ENCODE measurements around the gene CTNNA3. TPM values are rescaled to one million over a fixed set of nuclear protein-coding genes. Genes with fewer than 3 reads are reported as not detected.

The CTNNA3 gene
- total and polyA plus RNA-seq, 7 donors = under 0.01 to 4.6 (median 2.4) TPM; not detected in 1

DNA sequence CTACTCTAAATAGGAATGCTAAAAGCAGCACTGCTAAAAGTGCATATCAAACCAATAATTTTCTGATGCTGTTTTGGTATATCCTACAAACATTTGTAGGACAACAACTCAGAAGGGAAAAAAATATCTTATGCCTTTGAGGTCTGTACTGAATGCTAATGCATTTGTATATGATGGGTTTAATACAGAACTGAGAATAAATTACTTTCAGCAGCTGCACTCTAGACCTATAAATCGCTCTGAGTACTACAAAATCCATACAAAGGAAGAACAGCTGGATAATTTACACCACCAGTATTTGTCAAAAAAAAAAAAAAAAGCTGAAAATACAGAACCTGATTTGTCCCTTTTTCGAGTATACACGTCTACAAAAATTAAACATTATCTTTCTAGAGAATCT lies 426.2 kb downstream of the CTNNA3 start:
- H3K27me3 ChIP-seq = no peaks in the 10 kb centered on the region
- no peak overlapping the region for H3K4me3 ChIP-seq
- WGBS, 2 donors = 60 to 71% methylated on average over 3 of the region's 3 CpGs
- no peak overlapping the region for H3K27ac ChIP-seq
- intact Hi-C loops (cut with DNase I) = no loop called here
- H3K9me3 ChIP-seq = no peaks in the 10 kb centered on the region
- peaks cover 0 to 7% (median 3%) of the 10 kb centered on the region in 4 donors for H3K4me1 ChIP-seq
- DNase-seq = no peak
- TF ChIP-seq, protein P1, sequence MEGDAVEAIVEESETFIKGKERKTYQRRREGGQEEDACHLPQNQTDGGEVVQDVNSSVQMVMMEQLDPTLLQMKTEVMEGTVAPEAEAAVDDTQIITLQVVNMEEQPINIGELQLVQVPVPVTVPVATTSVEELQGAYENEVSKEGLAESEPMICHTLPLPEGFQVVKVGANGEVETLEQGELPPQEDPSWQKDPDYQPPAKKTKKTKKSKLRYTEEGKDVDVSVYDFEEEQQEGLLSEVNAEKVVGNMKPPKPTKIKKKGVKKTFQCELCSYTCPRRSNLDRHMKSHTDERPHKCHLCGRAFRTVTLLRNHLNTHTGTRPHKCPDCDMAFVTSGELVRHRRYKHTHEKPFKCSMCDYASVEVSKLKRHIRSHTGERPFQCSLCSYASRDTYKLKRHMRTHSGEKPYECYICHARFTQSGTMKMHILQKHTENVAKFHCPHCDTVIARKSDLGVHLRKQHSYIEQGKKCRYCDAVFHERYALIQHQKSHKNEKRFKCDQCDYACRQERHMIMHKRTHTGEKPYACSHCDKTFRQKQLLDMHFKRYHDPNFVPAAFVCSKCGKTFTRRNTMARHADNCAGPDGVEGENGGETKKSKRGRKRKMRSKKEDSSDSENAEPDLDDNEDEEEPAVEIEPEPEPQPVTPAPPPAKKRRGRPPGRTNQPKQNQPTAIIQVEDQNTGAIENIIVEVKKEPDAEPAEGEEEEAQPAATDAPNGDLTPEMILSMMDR (IDR thresholded peaks at IDR 0.05) = no peak
- no peak for TF ChIP-seq POLR2A (IDR thresholded peaks at IDR 0.05)
- no peaks in the 10 kb centered on the region for H3K36me3 ChIP-seq

DNA sequence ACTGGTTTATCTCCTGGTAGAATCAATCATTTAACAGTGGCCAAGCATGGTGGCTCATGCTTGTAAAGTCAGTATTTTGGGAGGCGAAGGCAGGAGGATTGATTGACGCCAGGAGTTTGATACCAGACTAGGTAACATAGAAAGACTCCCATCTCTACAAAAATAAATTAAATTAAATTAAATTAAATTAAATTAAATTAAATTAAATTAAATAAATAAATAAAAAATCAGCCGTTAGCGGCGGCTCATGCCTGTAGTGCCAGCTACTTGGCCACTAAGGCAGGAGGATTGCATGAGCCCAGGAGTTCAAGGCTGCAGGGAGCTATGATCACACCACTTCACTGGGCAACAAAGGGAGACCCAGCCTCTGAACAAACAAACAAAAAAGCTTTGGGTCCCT lies 427.8 kb downstream of the CTNNA3 start:
- TF ChIP-seq POLR2A (IDR thresholded peaks at IDR 0.05) (no peak), POLR2AphosphoS5 (IDR thresholded peaks at IDR 0.05) (no peak), EP300 (IDR thresholded peaks at IDR 0.05) (no peak)
- TF ChIP-seq, protein P1 (IDR thresholded peaks at IDR 0.05) = no peak
- WGBS, 2 donors = 94 to 97% methylated on average over 5 of the region's 5 CpGs
- DNase-seq = no peak
- no peaks in the 10 kb centered on the region for H3K36me3 ChIP-seq
- no peak overlapping the region for H3K27ac ChIP-seq
- peaks cover 0 to 7% (median 3%) of the 10 kb centered on the region in 4 donors for H3K4me1 ChIP-seq
- intact Hi-C loops (cut with DNase I) = no loop called here
- no peaks in the 10 kb centered on the region for H3K9me3 ChIP-seq
- H3K27me3 ChIP-seq = no peaks in the 10 kb centered on the region
- H3K4me3 ChIP-seq = no peak overlapping the region

DNA sequence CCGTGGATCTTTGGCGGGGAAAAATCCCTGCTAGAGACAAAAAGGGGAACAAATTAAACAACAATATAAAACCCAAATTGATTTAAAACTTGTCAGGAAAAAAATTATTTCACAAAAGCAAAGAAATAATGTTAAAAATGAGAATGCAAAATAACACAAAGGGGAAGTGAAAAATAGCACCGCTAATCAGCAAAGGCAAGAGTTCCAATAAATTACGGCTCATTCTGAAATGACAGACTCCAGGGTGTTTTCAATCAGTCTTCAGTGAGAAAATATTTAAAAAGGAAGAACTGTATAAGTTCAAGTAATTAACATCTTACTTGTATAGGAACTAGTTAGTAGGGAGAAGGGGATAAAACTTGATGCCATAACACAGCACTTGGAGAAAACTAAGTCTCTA lies 433.3 kb downstream of the CTNNA3 start:
- 30 to 58% methylated on average over 4 of the region's 4 CpGs for WGBS, 2 donors
- Histone ChIP-seq H3K27me3 (no peaks in the 10 kb centered on the region), H3K36me3 (no peaks in the 10 kb centered on the region), H3K9me3 (no peaks in the 10 kb centered on the region), H3K27ac (no peak overlapping the region), H3K4me1 (no peaks in the 10 kb centered on the region), H3K4me3 (no peak overlapping the region)
- no peak for DNase-seq
- TF ChIP-seq POLR2AphosphoS5 (IDR thresholded peaks at IDR 0.05) = no peak
- TF ChIP-seq, protein P1 (IDR thresholded peaks at IDR 0.05) = no peak
- no peak for TF ChIP-seq EP300 (IDR thresholded peaks at IDR 0.05)
- TF ChIP-seq POLR2A (IDR thresholded peaks at IDR 0.05) = no peak
- intact Hi-C loops (cut with DNase I) = no loop called here

DNA sequence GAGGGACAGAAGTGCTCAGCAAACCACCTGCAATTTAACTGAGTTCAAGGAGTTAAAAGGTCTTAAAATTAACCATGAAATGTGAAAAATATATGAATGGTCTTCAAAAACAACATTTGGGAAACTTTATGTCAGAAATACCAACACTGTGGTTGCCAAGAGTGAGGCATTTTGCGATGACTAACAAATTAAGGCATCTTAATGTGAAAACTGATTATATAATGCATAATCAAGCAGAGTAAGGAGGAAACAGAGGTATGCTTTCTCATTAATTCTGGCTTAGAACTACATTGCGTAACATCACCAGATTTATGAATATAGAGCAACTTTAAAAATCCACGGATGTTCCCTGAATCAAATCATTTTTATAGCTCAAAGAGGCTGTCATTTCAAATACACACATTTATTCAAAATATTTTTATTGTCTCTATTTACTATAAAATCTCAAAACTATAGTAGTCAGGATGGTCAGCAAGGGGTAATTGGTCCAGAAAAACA lies 434.6 kb downstream of the CTNNA3 start:
- H3K36me3 ChIP-seq = no peaks in the 10 kb centered on the region
- no peak for DNase-seq
- intact Hi-C loops (cut with DNase I) = no loop called here
- no peaks in the 10 kb centered on the region for H3K9me3 ChIP-seq
- H3K4me3 ChIP-seq = no peak overlapping the region
- H3K27ac ChIP-seq = no peak overlapping the region
- H3K27me3 ChIP-seq = no peaks in the 10 kb centered on the region
- WGBS, 2 donors = 67 to 82% methylated on average over 3 of the region's 3 CpGs
- TF ChIP-seq POLR2A (IDR thresholded peaks at IDR 0.05) = no peak
- TF ChIP-seq, protein P1 (IDR thresholded peaks at IDR 0.05) = no peak
- no peak for TF ChIP-seq POLR2AphosphoS5 (IDR thresholded peaks at IDR 0.05)
- TF ChIP-seq EP300 (IDR thresholded peaks at IDR 0.05) = no peak
- no peaks in the 10 kb centered on the region for H3K4me1 ChIP-seq

DNA sequence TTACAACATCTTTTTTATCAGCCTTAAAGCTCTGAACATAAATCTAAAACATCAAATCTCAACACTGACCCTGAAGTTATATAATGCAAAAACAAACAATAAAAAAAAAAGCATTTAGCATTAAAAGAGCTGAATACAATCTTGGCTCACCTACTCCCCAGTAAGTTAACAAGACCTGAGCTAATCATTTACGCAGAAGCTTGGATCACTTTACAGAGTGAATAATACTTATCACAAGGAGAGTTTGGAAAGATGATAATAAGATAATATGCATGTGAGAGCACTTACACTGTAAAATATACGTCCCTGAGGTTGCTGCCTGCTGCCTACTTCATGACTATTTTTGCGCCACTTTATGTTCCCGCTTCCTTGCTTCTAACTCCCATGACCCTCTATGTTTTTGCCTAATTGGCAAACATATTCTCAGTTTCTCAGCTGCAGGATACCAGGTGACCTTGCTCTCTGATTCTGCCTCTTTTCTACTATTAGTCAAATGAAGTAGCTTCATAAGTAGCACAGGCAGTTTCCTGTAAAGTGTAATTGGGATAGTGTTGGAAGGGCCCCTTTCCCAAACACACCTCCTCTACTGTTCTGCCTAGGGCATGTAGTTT lies 436.6 kb downstream of the CTNNA3 start:
- Histone ChIP-seq H3K4me3 (no peak overlapping the region), H3K27ac (no peak overlapping the region), H3K9me3 (no peaks in the 10 kb centered on the region), H3K36me3 (no peaks in the 10 kb centered on the region), H3K4me1 (no peaks in the 10 kb centered on the region), H3K27me3 (no peaks in the 10 kb centered on the region)
- DNase-seq = no peak
- intact Hi-C loops (cut with DNase I) = no loop called here
- 23 to 80% methylated on average over 4 of the region's 4 CpGs for WGBS, 2 donors
- TF ChIP-seq EP300 (IDR thresholded peaks at IDR 0.05) (no peak), POLR2AphosphoS5 (IDR thresholded peaks at IDR 0.05) (no peak), POLR2A (IDR thresholded peaks at IDR 0.05) (no peak)
- TF ChIP-seq, protein P1 (IDR thresholded peaks at IDR 0.05) = no peak
